Fibroblast of skin of abdomen (primary cell): ENCODE results near the gene ZNF467.

ENCODE experiments used
- DNase-seq: peaks from one replicate; pipeline ENCODE4 v3.0.0-alpha.2; 2013

ZNF467 gene

GRCh38 chr7:149743476-149744255, 29.7 kb downstream of the ZNF467 start:
- DNase-seq: no peak

- DNase-seq: peak; percentile 48
Measured at GRCh38 chr7:149742075-149742701, 31.2 kb downstream of the ZNF467 start.

GRCh38 chr7:149741629-149742028, 31.8 kb downstream of the ZNF467 start:
- DNase-seq: peak; percentile 13

GRCh38 chr7:149736478-149737360, 36.7 kb downstream of the ZNF467 start:
- no peak for DNase-seq

GRCh38 chr7:149735779-149736477, 37.5 kb downstream of the ZNF467 start:
- DNase-seq: no peak

- DNase-seq: no peak
Measured at GRCh38 chr7:149735181-149735602, 38.2 kb downstream of the ZNF467 start.

GRCh38 chr7:149734791-149735075, 38.7 kb downstream of the ZNF467 start:
- no peak for DNase-seq

GRCh38 chr7:149733924-149734790, 39.2 kb downstream of the ZNF467 start:
- DNase-seq: no peak

- no peak for DNase-seq
Measured at GRCh38 chr7:149733131-149733923, 40.1 kb downstream of the ZNF467 start.

- no peak for DNase-seq
Measured at GRCh38 chr7:149732611-149733010, 40.8 kb downstream of the ZNF467 start.

GRCh38 chr7:149732111-149732561, 41.3 kb downstream of the ZNF467 start:
- no peak for DNase-seq

- DNase-seq: no peak
Measured at GRCh38 chr7:149731207-149731955, 42.0 kb downstream of the ZNF467 start.

- no peak for DNase-seq
Measured at GRCh38 chr7:149729983-149730801, 43.2 kb downstream of the ZNF467 start.

GRCh38 chr7:149729586-149729982, 43.8 kb downstream of the ZNF467 start:
- DNase-seq: no peak

GRCh38 chr7:149728491-149729375, 44.7 kb downstream of the ZNF467 start:
- no peak for DNase-seq

GRCh38 chr7:149727899-149728476, 45.4 kb downstream of the ZNF467 start:
- no peak for DNase-seq

- no peak for DNase-seq
Measured at GRCh38 chr7:149727053-149727898, 46.1 kb downstream of the ZNF467 start.
